GM12873 (cell line): ENCODE results near the gene BBS7.

Experiments
- TF ChIP-seq, protein P1 (sequence below): IDR thresholded peaks from 2 replicates; pipeline ENCODE4 v1.5.1; 2012; ENCODE audit warnings: low read depth, mild to moderate bottlenecking, moderate library complexity, low read length, control low read depth; ENCODE audit not compliant: insufficient read depth; ENCODE audit errors: missing control alignments

BBS7 gene

DNA sequence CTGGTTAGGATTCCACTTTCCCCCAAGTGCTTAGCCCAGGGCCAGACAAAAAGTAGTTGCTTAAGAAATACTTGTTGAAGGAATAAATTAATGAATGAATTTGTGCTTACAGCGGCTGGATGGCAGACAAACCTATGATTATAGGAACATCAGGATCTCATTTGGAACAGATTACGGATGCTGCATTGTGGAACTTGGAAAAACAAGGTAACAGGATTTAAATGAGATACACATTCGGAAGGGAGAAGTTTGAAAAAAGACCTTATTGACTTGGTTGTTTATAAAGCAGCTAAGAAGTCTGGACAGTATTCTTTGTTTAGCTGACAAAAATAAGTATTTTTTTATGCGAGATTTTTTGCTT, 68.6 kb downstream of the BBS7 start:
- TF ChIP-seq, protein P1, sequence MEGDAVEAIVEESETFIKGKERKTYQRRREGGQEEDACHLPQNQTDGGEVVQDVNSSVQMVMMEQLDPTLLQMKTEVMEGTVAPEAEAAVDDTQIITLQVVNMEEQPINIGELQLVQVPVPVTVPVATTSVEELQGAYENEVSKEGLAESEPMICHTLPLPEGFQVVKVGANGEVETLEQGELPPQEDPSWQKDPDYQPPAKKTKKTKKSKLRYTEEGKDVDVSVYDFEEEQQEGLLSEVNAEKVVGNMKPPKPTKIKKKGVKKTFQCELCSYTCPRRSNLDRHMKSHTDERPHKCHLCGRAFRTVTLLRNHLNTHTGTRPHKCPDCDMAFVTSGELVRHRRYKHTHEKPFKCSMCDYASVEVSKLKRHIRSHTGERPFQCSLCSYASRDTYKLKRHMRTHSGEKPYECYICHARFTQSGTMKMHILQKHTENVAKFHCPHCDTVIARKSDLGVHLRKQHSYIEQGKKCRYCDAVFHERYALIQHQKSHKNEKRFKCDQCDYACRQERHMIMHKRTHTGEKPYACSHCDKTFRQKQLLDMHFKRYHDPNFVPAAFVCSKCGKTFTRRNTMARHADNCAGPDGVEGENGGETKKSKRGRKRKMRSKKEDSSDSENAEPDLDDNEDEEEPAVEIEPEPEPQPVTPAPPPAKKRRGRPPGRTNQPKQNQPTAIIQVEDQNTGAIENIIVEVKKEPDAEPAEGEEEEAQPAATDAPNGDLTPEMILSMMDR: no peak

DNA sequence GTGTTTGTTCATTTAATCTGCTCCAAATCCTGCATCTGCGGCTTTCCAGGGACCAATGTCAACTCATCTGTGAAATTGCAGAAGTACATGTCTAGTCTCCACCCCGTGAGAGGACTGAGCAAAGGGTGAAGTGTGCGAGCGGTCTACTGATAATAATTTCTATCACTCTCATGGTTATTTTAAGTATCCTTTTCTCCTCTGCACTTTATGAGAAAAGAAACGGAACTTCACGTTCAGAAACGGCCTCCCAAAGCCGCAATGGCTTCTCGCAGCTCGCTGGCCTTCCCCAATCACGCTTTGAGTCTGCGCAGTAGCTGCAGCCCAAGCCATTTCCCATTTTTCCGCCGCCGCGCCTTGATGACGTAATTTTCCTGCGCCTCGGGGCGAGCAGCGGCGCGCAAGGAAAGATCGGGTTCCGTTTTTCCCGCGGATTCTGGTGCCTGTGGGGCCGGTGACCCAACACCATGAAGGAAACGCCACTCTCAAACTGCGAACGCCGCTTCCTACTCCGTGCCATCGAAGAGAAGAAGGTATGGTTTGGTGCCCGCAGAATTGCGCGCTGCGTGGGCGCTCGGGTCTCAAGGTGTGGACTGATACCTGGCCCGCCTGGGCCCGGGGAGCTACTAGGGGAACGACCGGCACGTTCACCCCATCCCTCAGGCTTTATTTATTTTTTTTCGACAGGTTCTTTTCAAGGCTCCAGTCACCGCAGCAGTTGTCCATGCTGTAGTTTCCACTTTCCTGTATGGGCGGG, 69.1 kb downstream of the BBS7 start, which contains the start of gene EXOSC9:
Gene EXOSC9 (plus strand): TSS at position 363 of the 754 bp plus-strand sequence. CDS start 102 bp downstream, at position 465.
- TF ChIP-seq, protein P1: no peak

DNA sequence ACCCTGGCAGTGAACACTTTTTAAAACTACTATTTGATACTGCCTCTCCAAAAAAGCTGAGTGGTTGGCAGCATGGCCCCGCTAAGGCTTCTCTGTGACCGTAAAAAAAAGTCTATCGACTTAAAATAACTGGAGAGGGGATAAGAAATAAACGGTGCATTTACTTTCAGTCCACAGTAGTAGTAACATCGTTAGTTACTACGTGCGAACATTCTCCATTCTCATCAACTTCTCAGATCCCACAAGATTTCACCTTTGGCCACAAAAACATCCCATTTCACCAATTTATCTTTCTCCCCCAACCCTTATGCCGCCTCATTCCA, 69.7 kb downstream of the BBS7 start:
- TF ChIP-seq, protein P1: no peak

DNA sequence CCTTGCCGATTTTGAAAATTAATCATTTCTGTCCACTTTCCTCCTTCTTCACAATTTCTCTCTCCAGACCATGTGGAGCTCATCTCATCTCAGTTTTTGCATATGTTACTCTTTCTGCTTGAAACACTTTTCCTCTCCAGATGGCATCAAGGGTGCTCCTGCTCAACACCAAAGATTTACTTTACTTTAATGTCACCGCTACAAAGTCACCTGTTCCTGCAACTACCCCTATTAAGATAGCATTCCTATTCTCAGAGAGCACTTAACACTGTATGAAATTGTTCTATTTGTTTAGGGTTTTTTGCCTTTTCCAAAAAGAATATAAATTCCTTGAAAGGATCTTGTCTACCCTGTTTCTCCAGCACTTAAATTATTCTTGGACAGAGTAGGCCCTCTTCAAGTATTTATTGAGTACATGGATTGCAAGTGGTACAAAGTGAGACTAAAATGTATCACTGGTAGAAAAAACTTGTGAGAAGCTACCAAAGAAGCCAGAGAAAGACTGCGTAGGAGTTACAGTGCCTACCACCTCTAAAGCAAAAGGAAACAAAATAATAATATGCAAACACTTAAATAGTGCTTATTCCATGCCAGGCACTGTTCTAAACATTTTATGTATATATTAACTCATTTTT, 70.3 kb downstream of the BBS7 start:
- TF ChIP-seq, protein P1: no peak

DNA sequence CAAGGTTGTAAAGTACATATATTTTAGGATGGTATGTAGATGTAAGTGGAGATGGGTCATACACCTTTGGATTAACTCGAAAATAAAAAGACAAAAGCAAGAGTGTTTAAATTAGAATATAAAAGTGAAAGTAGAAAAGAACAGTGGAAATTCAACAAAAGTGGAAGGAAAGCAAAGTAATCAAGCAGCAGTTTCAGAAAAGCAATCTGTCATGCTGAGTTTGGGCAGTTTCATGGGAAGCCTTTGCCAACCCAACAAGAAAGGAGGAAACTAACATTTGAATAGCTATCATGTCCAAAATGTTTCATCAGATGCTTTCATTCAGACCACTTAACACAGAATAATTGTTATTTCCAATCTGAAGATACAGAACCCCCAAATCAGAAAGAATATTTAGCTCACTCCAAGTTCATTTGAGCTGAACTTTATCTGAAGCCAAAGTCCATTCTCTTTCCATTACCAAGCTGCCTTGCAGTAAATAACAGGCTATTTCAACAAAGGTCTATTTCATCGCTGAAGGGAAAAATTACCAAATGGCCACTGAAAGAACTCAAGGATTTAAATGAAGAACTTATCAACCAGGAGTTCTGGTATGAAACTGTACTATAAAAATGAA, 71.0 kb downstream of the BBS7 start:
- TF ChIP-seq, protein P1: no peak

DNA sequence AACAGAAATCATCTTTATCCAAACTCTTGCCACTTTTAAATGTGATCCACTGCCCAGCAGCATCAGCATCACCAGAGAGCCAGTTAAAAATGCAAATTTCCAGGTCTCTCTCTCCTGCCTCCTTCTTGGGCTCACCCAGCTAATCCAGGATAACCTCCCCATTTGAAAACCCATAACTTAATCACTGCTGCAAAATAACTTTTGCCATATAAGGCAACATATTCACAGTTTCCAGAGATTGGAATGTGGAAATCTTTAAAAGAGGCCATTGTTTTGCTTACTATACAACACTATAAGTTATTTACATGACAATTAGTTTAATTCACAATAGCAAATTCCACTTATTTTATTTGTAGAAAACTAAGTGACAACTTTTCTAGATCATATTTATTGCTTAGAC, 74.0 kb downstream of the BBS7 start:
- TF ChIP-seq, protein P1: no peak

DNA sequence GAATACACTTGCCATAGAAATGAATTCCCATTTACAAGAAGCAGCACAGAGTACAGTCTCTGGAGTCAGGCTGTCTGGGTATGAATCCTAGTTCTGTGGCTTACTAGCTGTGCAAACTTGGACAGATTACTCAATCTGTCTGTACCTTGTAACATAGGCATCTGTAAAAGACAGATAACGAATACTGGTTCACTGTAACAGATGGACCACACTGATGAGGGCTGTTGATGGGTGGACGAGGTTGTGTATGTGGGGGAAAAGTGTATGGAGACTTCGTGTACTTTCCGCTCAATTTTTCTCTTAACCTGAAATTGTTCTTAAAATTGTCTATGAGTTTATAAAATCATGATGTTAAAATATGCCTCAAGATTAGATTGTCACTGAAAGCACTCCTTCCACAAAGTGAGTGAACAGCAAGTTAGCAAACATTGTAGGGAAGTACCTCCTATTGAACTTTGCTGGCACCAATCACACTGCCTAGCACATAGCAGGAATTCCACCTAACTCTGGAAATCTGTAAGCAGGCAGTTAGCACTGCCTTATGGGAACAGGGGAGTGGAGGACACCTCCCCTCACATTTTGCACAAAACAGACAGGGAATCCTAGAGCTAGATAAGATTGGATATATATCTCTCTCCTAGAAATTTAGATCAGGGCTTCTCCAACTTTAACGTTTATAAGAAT, 75.6 kb downstream of the BBS7 start:
- TF ChIP-seq, protein P1: no peak
